Lung (tissue), 12 donors: Measurements from ENCODE around the gene SLC35F5. TPM values are rescaled to one million over a fixed set of nuclear protein-coding genes. Genes with fewer than 3 reads are reported as not detected.
"Not testable (repeated sequence)": the region's sequence is repeated elsewhere in the genome, so short reads cannot be mapped to it uniquely, and the experiment has no call there.

Experiments
- ATAC-seq: fragments of 200-7000 bp; cut with Tn5 transposase; one replicate; pipeline ENCODE4 v1.9.1; 2020; ENCODE audit warnings: moderate number of reproducible peaks; ENCODE audit not compliant: insufficient read depth, low FRiP score
- DNase-seq, 3 donors: peaks; one replicate each; pipeline ENCODE4 v3.0.0-alpha.2; 2013 to 2017
- H3K27ac ChIP-seq, 2 donors: one replicate each; pipeline ENCODE4 v1.5.1; 2013; ENCODE audit warnings: mild to moderate bottlenecking in 2 of 2, moderate library complexity in 2 of 2, control low read depth in 1 of 2, inconsistent platforms in 1 of 2, low read depth in 1 of 2, low read length in 1 of 2
- H3K27me3 ChIP-seq, 3 donors: one replicate each; pipeline ENCODE4 v1.5.1; 2013; ENCODE audit warnings: low read length in 2 of 3; ENCODE audit not compliant: control insufficient read depth in 3 of 3, insufficient read depth in 3 of 3
- H3K36me3 ChIP-seq, 4 donors: one replicate each; pipeline ENCODE4 v1.5.1; 2013; ENCODE audit warnings: low read length in 4 of 4, mild to moderate bottlenecking in 1 of 4, moderate library complexity in 1 of 4; ENCODE audit not compliant: control insufficient read depth in 4 of 4, insufficient read depth in 4 of 4
- H3K4me1 ChIP-seq, 5 donors: one replicate each; pipeline ENCODE4 v1.5.1; 2013; ENCODE audit warnings: low read length in 5 of 5, mild to moderate bottlenecking in 2 of 5, moderate library complexity in 1 of 5; ENCODE audit not compliant: control insufficient read depth in 5 of 5, insufficient read depth in 5 of 5
- H3K4me3 ChIP-seq: one replicate; pipeline ENCODE4 v1.5.1; 2013; ENCODE audit warnings: mild to moderate bottlenecking, control low read depth, moderate library complexity
- H3K9ac ChIP-seq, 2 donors: one replicate each; pipeline ENCODE4 v1.5.1; 2013; ENCODE audit warnings: low read length in 2 of 2, control low read depth in 1 of 2; ENCODE audit not compliant: insufficient read depth in 1 of 2
- H3K9me3 ChIP-seq, 4 donors: one replicate each; pipeline ENCODE4 v1.5.1; 2013; ENCODE audit warnings: low read length in 3 of 4, mild to moderate bottlenecking in 1 of 4, moderate library complexity in 1 of 4; ENCODE audit not compliant: control insufficient read depth in 4 of 4, insufficient read depth in 3 of 4
- WGBS, 2 donors: extraction: QIAGEN DNeasy Blood & Tissue Kit; methylation state at CpG; one replicate each; pipeline ENCODE4 v1.1.7; 2013; 5-methylcytosine and 5-hydroxymethylcytosine counted together
- polyA plus RNA-seq, 2 donors: library from polyadenylated mRNA; stranded (reverse); fragments of 200-250 nt; gene quantifications; one replicate each; pipeline ENCODE4 v1.2.1, GENCODE V29; 2013
- total RNA-seq, 2 donors: library from RNA; depleted of rRNA in 1 of 2; stranded (reverse); fragments of >200 nt in 1 of 2; gene quantifications; one replicate each; pipeline ENCODE4 v1.2.1, GENCODE V29; 2014 to 2021
- TF ChIP-seq, protein P1 (sequence below): IDR thresholded peaks from 2 replicates; pipeline ENCODE4 v1.5.1; 2012; ENCODE audit warnings: mild to moderate bottlenecking; ENCODE audit errors: control extremely low read depth, extremely low read depth
- donor health status: control.
- donor health status: control.
- donor health status: Bipolar disorder and iron deficiency.
- donor health status: healthy.
- donor health status: DM: yes; HTN: yes; CAD: no.

SLC35F5 gene
- total and polyA plus RNA-seq, 4 donors: 17.8 to 216 (median 37.9) TPM

DNA sequence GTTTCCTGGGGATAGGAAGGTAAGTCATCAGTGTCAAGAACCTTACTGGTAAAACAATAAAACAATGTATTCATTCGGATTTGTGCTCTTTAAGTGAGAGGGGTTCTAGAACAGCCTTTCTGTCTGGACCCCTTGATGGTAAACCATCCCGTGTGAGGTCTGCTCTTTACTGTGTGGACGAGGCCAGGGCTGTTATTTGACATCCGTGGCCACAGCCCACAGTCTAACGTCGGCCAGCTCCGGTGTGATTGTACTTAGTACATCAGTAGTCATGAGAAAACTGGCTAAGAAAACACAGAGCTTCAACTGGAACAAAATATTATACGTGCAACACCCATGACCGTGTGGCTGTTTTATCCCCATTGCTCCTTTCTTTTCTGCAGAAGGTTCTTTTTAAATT lies 62.0 kb downstream of the SLC35F5 start:
- no peak overlapping the region for H3K4me3 ChIP-seq
- H3K4me1 ChIP-seq: no peaks in the 10 kb centered on the region
- no peak for ATAC-seq
- 67 to 68% methylated on average over 9 of the region's 9 CpGs for WGBS, 2 donors
- H3K36me3 ChIP-seq: no peaks in the 10 kb centered on the region
- no peak overlapping the region for H3K27ac ChIP-seq
- no peak overlapping the region for H3K9ac ChIP-seq
- DNase-seq: no peak
- TF ChIP-seq, protein P1, sequence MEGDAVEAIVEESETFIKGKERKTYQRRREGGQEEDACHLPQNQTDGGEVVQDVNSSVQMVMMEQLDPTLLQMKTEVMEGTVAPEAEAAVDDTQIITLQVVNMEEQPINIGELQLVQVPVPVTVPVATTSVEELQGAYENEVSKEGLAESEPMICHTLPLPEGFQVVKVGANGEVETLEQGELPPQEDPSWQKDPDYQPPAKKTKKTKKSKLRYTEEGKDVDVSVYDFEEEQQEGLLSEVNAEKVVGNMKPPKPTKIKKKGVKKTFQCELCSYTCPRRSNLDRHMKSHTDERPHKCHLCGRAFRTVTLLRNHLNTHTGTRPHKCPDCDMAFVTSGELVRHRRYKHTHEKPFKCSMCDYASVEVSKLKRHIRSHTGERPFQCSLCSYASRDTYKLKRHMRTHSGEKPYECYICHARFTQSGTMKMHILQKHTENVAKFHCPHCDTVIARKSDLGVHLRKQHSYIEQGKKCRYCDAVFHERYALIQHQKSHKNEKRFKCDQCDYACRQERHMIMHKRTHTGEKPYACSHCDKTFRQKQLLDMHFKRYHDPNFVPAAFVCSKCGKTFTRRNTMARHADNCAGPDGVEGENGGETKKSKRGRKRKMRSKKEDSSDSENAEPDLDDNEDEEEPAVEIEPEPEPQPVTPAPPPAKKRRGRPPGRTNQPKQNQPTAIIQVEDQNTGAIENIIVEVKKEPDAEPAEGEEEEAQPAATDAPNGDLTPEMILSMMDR: no peak
- no peaks in the 10 kb centered on the region for H3K27me3 ChIP-seq
- no peaks in the 10 kb centered on the region for H3K9me3 ChIP-seq

DNA sequence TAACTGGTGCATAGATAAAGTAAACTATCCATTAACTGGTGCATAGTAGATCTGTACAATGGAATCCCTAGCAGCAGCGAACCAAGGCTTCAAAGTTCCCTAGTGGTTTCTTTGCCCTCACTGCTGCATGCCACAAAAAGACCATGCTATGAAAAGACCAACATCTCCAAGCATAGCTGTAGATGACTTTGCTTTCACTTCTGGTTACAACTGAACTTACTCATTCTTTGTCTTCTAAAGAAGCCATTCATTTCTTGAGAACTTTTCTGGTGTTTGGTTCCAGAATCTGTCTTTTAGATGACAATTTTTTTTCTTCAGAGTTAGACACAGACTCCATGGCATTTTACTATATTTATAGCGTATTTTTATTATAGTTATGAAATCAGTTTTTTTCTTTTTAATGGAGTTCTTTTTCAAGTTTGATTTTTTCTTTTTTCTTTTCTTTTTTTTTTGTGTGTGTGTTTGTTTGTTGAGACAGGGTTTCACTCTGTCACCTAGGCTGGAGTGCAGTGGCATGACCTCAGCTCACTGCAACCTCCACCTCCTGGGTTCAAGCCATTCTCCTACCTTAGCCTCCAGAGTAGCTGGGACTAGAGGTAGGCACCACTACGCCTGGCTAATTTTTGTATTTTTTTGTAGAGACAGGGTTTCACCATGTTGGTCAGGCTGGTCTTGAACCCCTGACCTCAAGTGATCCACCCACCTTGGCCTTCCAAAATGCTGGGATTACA lies 63.6 kb downstream of the SLC35F5 start:
- Histone ChIP-seq H3K9me3 (no peaks in the 10 kb centered on the region), H3K4me3 (no peak overlapping the region), H3K27ac (no peak overlapping the region), H3K4me1 (no peaks in the 10 kb centered on the region), H3K9ac (no peak overlapping the region), H3K36me3 (no peaks in the 10 kb centered on the region), H3K27me3 (no peaks in the 10 kb centered on the region)
- TF ChIP-seq, protein P1: no peak
- DNase-seq (no peak), ATAC-seq (no peak)
- 64 to 82% methylated on average over 3 of the region's 3 CpGs for WGBS, 2 donors

DNA sequence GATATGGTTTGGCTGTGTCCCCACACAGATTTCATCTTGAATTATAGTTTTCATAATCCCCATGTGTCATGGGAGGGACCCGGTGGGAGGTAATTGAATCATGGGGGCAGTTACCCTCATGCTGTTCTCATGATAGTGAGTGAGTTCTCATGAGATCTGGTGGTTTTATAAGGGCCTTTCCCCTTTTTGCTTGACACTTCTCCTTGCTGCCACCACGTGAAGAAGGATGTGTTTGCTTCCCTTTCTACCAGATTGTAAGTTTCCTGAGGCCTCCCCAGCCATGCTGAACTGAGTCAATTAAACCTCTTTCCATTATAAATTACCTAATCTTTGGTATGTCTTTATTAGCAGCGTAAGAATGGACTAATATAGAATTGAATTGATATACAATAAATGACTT lies 65.6 kb downstream of the SLC35F5 start:
- H3K27ac ChIP-seq, ATAC-seq, H3K4me1 ChIP-seq, H3K36me3 ChIP-seq, DNase-seq, H3K9me3 ChIP-seq, H3K9ac ChIP-seq, H3K27me3 ChIP-seq, H3K4me3 ChIP-seq: not testable (repeated sequence)
- 49 to 53% methylated on average over 3 of the region's 3 CpGs for WGBS, 2 donors

DNA sequence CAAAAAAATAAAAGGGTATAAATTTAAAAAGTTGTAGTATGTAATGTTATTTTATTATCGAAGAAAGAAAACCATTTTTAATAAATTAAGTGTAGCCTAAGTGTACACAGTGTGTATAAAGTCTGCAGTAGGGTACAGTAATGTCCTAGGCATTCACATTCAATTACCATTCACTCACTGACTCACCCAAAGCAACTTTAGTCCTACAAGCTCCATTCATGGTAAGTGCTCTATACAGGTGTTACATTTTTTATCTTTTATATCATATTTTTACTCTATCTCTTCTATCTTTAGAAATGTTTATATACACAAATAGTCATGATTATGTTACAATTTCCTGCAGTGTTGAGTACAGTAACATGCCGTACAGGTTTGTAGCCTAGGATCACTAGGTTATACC lies 69.9 kb downstream of the SLC35F5 start:
- Histone ChIP-seq H3K36me3 (no peaks in the 10 kb centered on the region), H3K4me3 (no peak overlapping the region), H3K9me3 (peaks cover 0 to 3% (median 0%) of the 10 kb centered on the region in 4 donors), H3K4me1 (no peaks in the 10 kb centered on the region), H3K9ac (no peak overlapping the region), H3K27me3 (no peaks in the 10 kb centered on the region), H3K27ac (no peak overlapping the region)
- TF ChIP-seq, protein P1: no peak
- WGBS, 2 donors: 82 to 89% methylated on average over 2 of the region's 2 CpGs
- ATAC-seq (no peak), DNase-seq (no peak)
